HepG2 (cell line): Measurements from ENCODE around the gene SEMA4C. TPM values are rescaled to one million over a fixed set of nuclear protein-coding genes. Genes with fewer than 3 reads are reported as not detected.
A peak's percentile ranks its signal among the peaks of the same experiment; 100 is the strongest.

Experiments used
- BCL6 ChIP-seq: IDR thresholded peaks from 2 replicates; pipeline ENCODE4 v1.6.1; 2016; ENCODE audit warnings: missing genetic modification reagents, missing compliant biosample characterization
- CSRNP2 ChIP-seq: sonication (generic); formaldehyde crosslinking; conservative IDR thresholded peaks from 2 replicates; pipeline ENCODE4 v1.8.0; 2022; ENCODE audit warnings: low read depth, missing genetic modification reagents
- FOXA1 ChIP-seq, 2 experiments: fragments of 450-650 bp in 1 of 2; sonication (generic) in 1 of 2; formaldehyde crosslinking in 1 of 2; IDR thresholded peaks; 2 replicates each; pipeline versions ENCODE4 v1.4.0 to v1.6.1; 2016 to 2020; ENCODE audit warnings: missing genetic modification reagents in 1 of 2
- GLI4 ChIP-seq: sonication (generic); formaldehyde crosslinking; IDR thresholded peaks from 2 replicates; pipeline ENCODE4 v1.5.1; 2020; ENCODE audit warnings: missing genetic modification reagents, mild to moderate bottlenecking, moderate library complexity, borderline replicate concordance
- NFE2L1 ChIP-seq: sonication (generic); formaldehyde crosslinking; IDR thresholded peaks from 2 replicates; pipeline ENCODE4 v1.4.0; 2020; ENCODE audit warnings: missing genetic modification reagents, mild to moderate bottlenecking, borderline replicate concordance
- NONO ChIP-seq, 2 experiments: fragments of 450-650 bp in 1 of 2; sonication (generic) in 1 of 2; formaldehyde crosslinking in 1 of 2; IDR thresholded peaks in 1 of 2; conservative IDR thresholded peaks in 1 of 2; 2 replicates each; pipeline versions ENCODE4 v1.6.1 to v1.8.0; 2017 to 2022; ENCODE audit warnings: mild to moderate bottlenecking in 1 of 2, missing genetic modification reagents in 1 of 2, moderate library complexity in 1 of 2
- NR2C2 ChIP-seq: sonication (generic); formaldehyde crosslinking; IDR thresholded peaks from 2 replicates; pipeline ENCODE4 v1.4.0; 2020; ENCODE audit warnings: missing genetic modification reagents, mild to moderate bottlenecking, moderate library complexity, borderline replicate concordance
- RBAK ChIP-seq: sonication (generic); formaldehyde crosslinking; IDR thresholded peaks from 2 replicates; pipeline ENCODE4 v1.5.1; 2020; ENCODE audit warnings: mild to moderate bottlenecking, missing genetic modification reagents
- TAF15 ChIP-seq: fragments of 200-400 bp; formaldehyde crosslinking; IDR thresholded peaks from one replicate; pipeline ENCODE4 v1.6.1; 2018; ENCODE audit warnings: mild to moderate bottlenecking, low read depth, low read length; ENCODE audit not compliant: poor library complexity, severe bottlenecking
- ZFP91 ChIP-seq: sonication (generic); formaldehyde crosslinking; IDR thresholded peaks from 2 replicates; pipeline ENCODE4 v1.9.0; 2022; ENCODE audit warnings: missing genetic modification reagents, mild to moderate bottlenecking, borderline replicate concordance
- ZNF563 ChIP-seq: sonication (generic); formaldehyde crosslinking; IDR thresholded peaks from 2 replicates; pipeline ENCODE4 v1.8.0; 2022; ENCODE audit warnings: mild to moderate bottlenecking, moderate library complexity, missing genetic modification reagents
- polyA plus RNA-seq, 8 experiments: library from polyadenylated mRNA; depleted of rRNA in 3 of 8; stranded (reverse) in 7 of 8; unstranded in 1 of 8; fragments of >200 nt; fragmentation: Illumina TruSeq in 4 of 8; extraction: Trizol in 4 of 8; gene quantifications; 2 replicates each; pipeline versions ENCODE4 v1.2.1 to v1.2.3, GENCODE V29; 2011 to 2016; ENCODE audit warnings: low read depth in 4 of 8, missing spikeins in 1 of 8, mixed read lengths in 1 of 8; ENCODE audit not compliant: insufficient read depth in 1 of 8
- total RNA-seq, 5 experiments: library from RNA; depleted of rRNA; stranded (reverse); fragments of >200 nt; fragmentation: Illumina TruSeq; extraction: Trizol; gene quantifications; 2 replicates each; pipeline ENCODE4 v1.2.3, GENCODE V29; 2016; ENCODE audit warnings: low read depth in 1 of 5
- TF ChIP-seq, protein P1 (sequence below): sonication (generic); formaldehyde crosslinking; IDR thresholded peaks from 2 replicates; pipeline ENCODE4 v1.5.0; 2020; ENCODE audit warnings: mild to moderate bottlenecking, missing genetic modification reagents, borderline replicate concordance
- TF ChIP-seq, protein P2 (sequence below): IDR thresholded peaks from 2 replicates; pipeline ENCODE4 v1.6.1; 2016; ENCODE audit warnings: mild to moderate bottlenecking, missing biosample characterization, missing genetic modification reagents
- TF ChIP-seq, protein P3 (sequence below): sonication (generic); formaldehyde crosslinking; IDR thresholded peaks from 2 replicates; pipeline ENCODE4 v1.5.0; 2020; ENCODE audit warnings: mild to moderate bottlenecking, missing genetic modification reagents, moderate library complexity

The SEMA4C gene
- total and polyA plus RNA-seq, 2 of the 13 experiments (the other 11 are each of a cell fraction or from before 2014, with no cell fraction given): 25.9 to 46.6 TPM

DNA sequence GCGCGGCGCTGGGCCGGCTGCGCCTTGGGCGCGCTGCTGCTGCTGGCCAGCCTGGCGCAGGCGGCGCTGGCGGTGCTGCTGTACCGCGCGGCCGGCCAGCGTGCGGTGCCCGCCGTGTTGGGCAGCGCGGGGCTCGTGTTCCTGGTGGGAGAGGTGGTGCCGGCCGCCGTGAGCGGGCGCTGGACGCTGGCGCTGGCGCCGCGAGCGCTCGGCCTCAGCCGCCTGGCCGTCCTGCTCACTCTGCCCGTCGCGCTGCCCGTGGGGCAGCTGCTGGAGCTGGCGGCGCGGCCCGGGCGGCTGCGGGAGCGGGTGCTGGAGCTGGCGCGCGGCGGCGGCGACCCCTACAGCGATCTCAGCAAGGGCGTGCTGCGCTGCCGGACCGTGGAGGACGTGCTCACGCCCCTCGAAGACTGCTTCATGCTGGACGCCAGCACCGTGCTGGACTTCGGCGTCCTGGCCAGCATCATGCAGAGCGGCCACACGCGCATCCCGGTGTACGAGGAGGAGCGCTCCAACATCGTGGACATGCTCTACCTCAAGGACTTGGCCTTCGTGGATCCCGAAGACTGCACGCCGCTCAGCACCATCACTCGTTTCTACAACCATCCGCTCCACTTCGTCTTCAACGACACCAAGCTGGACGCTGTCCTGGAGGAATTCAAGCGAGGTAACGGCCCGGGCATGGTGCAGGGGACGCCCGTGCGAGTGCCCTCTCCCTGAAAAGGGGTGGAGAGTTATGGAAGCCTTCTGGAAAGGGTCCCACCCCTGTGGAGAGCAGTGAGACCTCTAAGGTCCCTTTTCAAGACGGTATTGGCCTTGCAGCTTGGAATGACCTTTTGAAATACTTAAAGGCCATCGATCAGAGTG, 52.8 kb downstream of the SEMA4C start (continued):
- TF ChIP-seq, protein P1, sequence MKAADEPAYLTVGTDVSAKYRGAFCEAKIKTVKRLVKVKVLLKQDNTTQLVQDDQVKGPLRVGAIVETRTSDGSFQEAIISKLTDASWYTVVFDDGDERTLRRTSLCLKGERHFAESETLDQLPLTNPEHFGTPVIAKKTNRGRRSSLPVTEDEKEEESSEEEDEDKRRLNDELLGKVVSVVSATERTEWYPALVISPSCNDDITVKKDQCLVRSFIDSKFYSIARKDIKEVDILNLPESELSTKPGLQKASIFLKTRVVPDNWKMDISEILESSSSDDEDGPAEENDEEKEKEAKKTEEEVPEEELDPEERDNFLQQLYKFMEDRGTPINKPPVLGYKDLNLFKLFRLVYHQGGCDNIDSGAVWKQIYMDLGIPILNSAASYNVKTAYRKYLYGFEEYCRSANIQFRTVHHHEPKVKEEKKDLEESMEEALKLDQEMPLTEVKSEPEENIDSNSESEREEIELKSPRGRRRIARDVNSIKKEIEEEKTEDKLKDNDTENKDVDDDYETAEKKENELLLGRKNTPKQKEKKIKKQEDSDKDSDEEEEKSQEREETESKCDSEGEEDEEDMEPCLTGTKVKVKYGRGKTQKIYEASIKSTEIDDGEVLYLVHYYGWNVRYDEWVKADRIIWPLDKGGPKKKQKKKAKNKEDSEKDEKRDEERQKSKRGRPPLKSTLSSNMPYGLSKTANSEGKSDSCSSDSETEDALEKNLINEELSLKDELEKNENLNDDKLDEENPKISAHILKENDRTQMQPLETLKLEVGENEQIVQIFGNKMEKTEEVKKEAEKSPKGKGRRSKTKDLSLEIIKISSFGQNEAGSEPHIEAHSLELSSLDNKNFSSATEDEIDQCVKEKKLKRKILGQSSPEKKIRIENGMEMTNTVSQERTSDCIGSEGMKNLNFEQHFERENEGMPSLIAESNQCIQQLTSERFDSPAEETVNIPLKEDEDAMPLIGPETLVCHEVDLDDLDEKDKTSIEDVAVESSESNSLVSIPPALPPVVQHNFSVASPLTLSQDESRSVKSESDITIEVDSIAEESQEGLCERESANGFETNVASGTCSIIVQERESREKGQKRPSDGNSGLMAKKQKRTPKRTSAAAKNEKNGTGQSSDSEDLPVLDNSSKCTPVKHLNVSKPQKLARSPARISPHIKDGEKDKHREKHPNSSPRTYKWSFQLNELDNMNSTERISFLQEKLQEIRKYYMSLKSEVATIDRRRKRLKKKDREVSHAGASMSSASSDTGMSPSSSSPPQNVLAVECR (CRISPR knock-in tag): peak; percentile 53; the same call in 1 of the 2 replicates
- TF ChIP-seq ZNF563: 0 out of 2 replicates have a peak, but pooled peaks have one; percentile 35
- TF ChIP-seq CSRNP2 (CRISPR knock-in tag): 0 out of 2 replicates have a peak, but pooled peaks have one; percentile 61
- TF ChIP-seq NR2C2 (CRISPR knock-in tag): peak; percentile 27; the same call in 1 of the 2 replicates
- TF ChIP-seq GLI4 (CRISPR knock-in tag): 0 out of 2 replicates have a peak, but pooled peaks have one; percentile 40
- peak; percentile 69; the same call in 1 of the 2 replicates for TF ChIP-seq ZFP91 (CRISPR knock-in tag)
- no peak for TF ChIP-seq RBAK (CRISPR knock-in tag)
- TF ChIP-seq, protein P2, sequence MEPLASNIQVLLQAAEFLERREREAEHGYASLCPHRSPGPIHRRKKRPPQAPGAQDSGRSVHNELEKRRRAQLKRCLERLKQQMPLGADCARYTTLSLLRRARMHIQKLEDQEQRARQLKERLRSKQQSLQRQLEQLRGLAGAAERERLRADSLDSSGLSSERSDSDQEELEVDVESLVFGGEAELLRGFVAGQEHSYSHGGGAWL (CRISPR knock-in tag): peak; percentile 76
- 0 out of 2 replicates have a peak, but pooled peaks have one; percentile 15 for TF ChIP-seq BCL6 (CRISPR knock-in tag)
- no peak for TF ChIP-seq FOXA1 (IDR thresholded peaks at IDR 0.05)
- TF ChIP-seq FOXA1 (CRISPR knock-in tag; IDR thresholded peaks at IDR 0.05): 0 out of 2 replicates have a peak, but pooled peaks have one; percentile 11
- no peak for TF ChIP-seq NONO (IDR thresholded peaks at IDR 0.05)
- TF ChIP-seq NONO (CRISPR knock-in tag; conservative IDR thresholded peaks at IDR 0.05): no peak
- TF ChIP-seq NFE2L1 (CRISPR knock-in tag): peak; percentile 76; the same call in 1 of the 2 replicates
- no peak for TF ChIP-seq TAF15
- TF ChIP-seq, protein P3, sequence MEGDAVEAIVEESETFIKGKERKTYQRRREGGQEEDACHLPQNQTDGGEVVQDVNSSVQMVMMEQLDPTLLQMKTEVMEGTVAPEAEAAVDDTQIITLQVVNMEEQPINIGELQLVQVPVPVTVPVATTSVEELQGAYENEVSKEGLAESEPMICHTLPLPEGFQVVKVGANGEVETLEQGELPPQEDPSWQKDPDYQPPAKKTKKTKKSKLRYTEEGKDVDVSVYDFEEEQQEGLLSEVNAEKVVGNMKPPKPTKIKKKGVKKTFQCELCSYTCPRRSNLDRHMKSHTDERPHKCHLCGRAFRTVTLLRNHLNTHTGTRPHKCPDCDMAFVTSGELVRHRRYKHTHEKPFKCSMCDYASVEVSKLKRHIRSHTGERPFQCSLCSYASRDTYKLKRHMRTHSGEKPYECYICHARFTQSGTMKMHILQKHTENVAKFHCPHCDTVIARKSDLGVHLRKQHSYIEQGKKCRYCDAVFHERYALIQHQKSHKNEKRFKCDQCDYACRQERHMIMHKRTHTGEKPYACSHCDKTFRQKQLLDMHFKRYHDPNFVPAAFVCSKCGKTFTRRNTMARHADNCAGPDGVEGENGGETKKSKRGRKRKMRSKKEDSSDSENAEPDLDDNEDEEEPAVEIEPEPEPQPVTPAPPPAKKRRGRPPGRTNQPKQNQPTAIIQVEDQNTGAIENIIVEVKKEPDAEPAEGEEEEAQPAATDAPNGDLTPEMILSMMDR (CRISPR knock-in tag): 0 out of 2 replicates have a peak, but pooled peaks have one; percentile 4
